GM19324 (cell line): ENCODE data around the gene WDR82.

Source experiments
- ATAC-seq: cut with Tn5 transposase; IDR thresholded peaks from one replicate; pipeline ENCODE4 v1.9.1; 2021; ENCODE audit warnings: mild to moderate bottlenecking, moderate library complexity; ENCODE audit not compliant: unreplicated experiment, low FRiP score

The WDR82 gene

DNA sequence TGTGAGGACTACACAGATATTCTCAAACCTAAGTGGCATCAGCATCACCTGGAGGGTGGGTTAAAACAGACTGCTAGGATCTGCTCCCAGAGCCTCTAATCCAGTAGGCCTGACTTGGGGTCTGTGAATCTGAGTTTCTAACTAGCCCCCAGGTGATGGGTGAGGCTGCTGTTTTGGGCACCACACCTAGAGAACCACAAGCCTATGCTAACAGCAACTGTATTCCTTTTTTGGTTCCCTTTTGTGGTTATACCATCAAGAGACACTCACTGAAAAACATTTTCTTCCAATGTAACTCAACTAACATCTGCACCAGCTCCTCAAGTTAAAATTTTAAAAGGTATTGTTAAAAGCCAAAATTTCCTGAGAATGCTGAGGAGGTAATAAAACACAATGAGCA, 16.0 kb downstream of the WDR82 start:
- no peak for ATAC-seq

DNA sequence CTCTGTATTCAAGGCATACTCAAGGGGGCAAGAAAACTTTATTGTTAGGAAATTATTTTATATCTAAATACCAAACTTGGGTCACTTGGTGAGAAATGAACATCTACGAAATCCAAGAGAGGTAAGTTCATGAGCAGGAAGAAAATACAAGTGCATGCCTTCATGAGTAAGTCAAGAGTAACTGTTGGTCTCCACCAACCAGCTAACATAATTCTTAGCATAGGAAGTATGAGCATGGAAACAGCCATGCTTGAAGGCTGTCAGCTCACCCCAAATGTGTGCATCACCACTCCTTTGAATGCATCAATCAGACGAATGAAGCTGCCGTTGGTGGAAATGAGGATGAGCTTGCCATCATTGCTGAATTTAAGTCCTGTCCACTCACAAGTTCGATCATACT, 19.0 kb downstream of the WDR82 start:
- ATAC-seq = no peak

DNA sequence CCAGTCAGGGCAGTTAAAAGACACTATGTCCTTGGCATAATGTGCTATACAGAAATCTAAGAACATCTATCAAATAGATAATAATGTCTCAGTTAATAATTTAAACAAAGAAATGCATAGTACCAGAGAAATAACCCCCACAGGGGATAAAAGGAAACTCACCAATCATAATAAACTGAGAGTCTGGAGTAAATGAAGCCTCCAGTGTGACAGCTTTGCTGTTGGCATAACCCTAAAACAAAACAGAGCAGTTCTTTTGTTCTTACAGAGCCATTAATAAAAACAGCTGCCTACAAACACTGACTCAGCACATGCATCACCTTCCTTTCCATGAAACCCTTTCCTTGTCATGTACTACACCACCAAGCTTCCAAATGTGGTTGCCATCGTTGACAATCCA, 19.4 kb downstream of the WDR82 start:
- no peak for ATAC-seq

DNA sequence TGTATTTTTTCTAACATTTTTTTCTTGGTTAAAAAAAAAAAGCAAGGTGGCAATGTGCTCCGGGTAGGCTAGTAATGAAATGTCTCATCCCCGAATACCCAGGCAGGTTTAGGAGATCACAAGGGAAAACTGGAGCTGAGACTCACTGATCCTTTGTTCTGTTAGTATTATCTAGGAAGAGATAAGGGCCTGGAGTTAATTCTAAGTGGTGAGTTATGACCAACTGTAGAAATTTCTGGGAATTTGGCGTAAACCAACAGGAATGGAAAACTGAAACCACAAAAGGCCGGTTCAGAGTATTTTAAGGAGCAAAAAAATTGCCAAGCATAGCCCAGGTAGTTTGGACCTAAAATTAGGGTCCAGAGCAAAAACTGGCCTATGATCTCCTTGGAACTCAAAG, 20.5 kb downstream of the WDR82 start:
- no peak for ATAC-seq

DNA sequence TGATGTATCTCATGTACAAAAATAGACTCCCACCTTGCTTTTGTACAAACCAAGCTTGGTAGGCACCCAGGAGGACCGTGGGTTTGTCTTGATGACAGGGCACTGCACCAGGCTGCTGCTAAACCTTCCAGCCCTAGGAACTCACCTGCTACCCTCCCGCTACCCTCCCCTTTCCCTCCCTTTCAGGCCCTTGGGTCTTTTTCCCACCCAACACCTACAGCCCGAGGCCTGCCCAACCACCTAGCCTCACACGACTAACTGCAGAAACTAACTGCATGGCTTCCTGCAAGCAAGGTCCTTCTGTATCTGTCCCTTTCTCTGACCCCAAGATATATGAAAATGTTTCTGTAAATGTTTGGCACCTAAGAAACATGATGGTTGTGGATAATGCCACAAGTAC, 21.8 kb downstream of the WDR82 start:
- ATAC-seq = no peak

DNA sequence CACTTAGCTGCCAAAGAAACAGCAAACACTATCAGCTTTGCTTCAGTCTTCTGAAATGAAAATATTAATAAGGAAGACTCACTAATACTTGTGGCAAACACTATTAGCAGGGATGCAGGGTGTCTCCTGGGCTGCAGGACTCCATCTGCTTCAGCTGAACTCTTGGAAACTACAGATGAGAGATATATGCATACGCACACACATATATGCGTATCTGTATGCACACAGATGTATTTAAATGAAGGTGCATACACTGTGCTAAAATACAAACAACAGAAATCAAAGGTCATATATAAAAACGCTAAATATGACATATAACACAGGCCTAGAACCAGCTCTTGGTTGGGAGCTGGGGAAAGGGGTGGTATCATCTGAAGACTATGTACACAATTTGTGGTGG, 22.3 kb downstream of the WDR82 start:
- no peak for ATAC-seq

DNA sequence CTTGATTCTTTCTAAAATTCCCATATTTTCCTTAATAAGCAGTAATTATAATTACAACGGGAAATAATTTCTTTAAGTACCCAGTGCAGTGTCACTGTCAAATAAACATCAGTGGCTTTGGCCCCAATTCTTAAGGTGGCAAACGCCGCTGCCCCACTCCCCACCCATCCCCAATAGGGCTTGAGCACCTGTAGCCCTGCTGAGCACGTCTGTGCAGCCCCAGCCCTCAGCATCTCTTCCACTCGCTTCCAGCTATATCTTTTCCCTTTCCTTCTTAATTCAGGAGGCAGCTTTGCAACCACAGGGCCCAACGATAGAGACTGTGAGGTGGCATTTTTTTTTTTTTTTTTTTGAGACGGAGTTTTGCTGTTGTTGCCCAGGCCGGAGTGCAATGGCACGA, 23.8 kb downstream of the WDR82 start:
- ATAC-seq = no peak

DNA sequence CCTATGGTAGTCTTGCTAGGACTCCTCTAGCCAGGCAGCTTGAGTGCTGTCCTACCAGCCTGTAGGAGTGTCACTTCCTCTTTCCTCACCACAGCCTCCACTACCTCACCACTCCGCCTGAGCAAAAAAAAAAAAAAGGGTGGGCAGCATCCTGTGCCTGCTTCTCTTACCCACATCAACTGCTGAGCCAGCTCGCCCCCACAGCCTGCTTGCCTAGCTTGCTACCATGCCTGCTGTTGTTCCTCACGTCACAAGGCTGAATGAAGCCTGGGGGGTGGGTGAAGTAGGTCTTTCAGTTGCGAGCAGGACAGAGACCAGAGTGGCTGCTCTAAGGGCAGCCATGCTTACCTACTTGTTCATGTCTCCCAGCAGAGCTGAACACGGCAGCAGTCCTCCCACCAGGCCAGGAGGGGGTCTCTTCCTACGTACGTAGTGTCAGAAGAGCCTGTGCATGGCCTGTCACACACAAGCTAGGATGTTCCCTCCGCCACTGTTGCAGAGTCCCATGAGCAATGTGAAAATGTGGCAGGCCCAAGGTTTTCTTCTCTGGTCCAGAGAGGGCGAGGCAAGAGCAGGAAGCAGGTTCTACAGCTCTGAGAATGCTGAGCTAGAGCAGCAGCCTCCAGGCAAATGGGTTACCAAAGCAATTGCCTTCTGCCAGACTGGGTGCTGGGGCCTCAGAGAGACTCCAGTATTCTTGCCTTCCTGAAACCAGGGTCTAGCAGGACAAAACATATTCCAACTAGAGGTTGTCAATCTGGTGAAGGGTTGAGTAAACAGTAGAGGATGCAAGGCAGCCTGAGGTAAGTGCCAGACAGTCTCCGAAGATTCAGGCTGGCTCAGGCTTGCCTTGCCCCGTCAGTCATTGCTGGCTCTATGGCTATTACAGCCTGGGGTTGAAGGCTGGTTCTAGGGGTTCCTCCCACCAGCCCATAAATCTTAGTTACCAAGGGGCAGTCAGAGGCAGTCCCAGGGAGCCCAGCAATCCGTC, 24.8 kb downstream of the WDR82 start:
- ATAC-seq = peak; percentile 76

DNA sequence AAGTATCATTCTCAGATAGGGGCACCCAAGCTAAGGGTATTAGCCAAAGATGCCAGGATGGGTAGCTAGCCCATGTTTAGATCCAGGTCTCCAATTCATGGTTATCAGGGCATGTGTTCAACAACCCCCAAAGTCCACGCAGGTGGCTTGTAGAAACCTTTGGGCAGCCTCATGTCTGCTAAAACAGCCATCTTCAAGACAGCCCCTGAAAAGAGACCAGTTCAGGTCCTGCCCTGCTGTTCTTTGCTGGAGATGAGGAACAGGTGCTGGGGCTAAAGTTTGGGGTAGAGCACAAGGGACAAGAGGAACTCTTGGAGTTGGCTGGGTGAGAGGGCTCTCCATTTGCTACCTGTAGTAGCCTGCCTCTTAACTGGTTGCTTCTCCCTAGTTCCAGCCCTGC, 28.3 kb downstream of the WDR82 start:
- no peak for ATAC-seq

DNA sequence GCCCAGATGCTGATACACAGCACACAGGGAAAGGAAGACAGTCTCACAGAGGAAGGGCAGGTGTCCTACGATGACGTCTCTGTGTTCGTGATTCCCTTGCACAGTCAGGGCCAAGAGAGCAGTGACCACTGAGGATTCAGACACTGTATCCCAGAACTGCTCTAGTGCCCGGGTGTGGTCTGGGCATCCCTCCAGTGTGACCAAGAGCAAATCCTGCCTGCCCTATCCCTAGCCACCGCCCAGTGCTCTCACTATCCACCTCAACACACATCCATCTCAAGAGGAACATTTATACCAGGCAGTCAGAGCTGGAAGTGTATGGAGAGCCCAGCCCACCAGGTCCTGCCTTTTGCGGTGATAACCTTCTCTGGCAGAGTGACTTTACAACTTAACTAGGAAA, 28.8 kb downstream of the WDR82 start:
- no peak for ATAC-seq

DNA sequence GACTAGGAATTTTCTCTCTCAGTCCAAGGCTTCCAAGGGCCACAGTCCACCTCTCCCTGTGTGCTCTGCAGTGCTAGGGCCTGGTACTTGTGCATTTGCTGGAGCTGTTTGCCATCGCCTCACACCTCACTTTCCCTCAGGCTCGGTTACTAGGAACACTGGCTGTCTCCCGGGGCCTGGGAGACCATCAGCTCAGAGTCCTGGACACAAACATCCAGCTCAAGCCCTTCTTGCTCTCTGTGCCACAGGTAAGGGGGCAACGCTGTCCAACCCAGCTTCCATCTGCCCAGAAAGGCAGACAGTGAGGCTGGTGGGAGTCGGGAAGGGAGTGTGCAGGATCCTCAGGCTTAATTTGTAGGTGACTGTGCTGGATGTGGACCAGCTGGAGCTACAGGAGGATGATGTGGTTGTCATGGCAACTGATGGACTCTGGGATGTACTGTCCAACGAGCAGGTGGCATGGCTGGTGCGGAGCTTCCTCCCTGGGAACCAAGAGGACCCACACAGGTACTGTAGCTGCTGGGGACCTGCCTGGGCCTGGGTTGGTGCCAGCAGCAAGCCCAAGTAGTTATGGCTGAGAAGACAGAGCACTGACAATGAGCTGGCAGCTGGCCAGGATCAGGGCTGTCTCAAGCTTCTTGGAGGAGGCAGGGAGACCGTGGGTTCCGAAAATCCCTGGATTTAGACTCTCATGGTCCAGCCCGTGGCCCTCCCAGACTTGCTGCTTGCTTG, 29.5 kb downstream of the WDR82 start:
- no peak for ATAC-seq

DNA sequence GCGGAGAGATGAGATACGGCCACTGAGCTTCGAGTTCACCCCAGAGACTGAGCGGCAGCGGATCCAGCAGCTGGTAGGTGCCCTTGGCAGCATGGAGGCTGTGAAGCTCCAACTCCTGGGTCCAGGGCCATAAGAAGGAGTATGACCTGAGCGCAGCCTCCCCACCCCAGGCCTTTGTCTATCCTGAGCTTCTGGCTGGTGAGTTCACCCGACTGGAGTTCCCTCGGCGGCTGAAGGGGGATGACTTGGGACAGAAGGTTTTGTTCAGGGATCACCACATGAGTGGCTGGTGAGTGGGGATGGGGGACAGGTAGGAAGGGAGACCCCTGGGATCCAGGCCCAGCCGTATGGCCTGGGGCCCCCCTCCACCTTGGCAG, 30.3 kb downstream of the WDR82 start:
- ATAC-seq = no peak

DNA sequence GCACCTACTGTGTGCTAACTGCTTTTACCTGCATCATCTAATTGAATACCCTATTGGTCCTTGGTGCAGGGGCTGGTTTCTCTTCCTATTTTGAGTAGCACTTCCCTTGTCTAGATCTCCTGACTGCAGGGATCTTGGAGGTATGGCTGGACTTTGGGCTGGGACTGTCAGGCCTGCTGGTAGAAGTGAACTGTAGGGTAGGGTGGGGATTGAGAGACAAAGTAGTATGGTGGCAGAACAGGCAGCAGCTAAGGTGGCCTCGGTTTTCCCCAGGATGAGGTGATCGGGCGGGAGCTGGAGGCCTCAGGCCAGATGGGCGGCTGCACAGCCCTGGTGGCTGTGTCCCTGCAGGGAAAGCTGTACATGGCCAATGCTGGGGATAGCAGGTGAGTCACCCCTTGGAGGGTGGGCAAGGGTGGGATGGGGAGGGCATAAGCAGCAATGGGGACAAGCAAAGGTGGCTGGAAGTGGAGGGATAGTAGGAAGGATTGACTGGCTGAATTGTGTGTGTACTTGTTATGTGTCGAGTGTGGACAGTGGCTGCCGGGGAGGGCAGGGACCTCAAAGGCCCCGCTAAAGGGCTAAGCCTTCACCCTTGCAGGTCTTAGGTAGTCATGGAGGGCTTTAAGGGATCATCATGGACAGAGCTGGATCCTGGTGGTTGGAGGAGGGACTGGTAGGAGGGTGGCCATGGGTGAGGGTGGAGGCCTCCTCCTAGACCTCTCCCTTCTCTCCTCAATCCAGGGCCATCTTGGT, 30.9 kb downstream of the WDR82 start:
- ATAC-seq = no peak

DNA sequence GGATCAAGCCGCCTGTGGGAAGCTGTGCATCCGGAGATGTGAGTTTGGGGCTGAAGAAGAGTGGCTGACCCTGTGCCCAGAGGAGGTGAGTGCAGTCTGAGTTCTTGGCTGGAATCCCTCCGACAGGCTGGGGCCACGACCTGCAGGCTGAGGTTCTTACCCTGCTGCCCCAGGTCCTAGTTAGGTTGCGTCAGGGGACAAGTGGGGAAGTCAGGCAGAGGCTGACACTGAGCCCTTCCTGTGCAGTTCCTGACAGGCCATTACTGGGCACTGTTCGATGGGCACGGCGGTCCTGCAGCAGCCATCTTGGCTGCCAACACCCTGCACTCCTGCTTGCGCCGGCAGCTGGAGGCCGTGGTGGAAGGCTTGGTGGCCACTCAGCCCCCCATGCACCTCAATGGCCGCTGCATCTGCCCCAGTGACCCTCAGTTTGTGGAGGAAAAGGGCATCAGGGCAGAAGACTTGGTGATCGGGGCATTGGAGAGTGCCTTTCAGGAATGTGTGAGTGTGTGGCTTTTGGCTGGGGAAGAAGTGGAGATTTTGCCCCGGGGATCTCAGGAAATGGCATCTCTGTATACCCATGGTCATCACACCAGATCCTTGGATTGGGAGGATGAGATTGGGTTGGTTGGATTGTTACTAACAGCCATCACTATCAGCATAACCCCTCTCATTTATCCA, 31.6 kb downstream of the WDR82 start:
- no peak for ATAC-seq

DNA sequence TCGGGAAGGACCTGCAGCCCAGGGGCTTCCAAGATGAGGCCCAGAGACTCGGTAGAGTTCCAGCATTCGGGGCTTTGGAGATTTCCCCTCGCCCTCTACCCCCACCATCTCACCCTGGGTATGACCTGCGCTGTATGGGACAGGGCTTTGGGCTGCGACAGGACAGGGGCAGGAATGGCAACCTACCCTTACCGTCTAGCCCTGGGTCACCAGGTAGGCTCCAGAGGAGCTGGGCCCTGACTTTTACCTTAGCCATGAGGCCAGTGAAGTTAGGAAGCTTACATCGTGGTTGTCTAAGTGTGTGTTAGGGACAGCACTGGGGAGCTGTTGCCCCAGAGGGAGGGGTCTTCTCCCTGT, 32.2 kb downstream of the WDR82 start:
- no peak for ATAC-seq

DNA sequence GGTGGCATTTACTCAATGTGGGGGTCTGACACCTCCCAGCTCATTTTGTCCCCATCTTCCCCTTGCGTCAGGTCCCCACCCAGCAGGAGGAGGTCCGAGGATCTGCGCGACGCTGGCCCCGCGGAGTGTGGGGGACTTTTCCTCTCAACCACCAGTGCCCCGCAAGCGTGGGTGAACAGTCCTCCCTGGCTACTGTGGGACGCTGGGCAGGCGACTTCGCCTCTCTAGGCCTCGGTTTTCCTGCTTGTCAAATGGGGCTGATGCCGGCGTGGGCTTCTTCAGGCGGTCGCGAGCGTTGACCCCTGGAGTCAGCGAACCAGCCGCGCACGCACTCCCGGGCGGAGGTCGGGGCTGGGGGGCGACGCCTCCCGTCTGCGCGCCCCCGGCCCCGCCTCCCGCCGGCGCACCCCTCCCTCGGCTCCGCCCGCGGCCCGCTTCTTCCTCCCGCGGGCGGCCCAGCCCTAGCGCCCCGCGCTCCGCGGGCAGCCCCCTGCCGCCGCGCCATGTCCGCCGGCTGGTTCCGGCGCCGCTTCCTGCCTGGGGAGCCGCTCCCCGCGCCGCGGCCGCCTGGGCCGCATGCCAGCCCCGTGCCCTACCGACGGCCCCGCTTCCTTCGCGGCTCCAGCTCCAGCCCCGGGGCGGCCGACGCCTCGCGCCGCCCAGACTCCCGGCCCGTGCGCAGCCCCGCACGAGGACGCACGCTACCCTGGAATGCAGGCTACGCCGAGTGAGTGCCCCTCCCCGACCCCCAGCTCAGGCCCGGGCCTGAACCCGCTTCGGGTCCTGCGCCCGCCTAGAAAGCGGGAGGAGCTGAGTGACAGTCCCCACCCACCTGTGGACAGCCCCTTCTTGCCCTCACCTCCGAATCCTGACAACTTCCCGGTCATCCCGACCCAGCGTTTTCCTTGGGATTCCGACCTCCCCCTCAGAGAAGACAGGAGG, 32.9 kb downstream of the WDR82 start, which contains the start of gene PPM1M:
TSS of gene PPM1M (plus strand) at position 438 of the 942 bp plus-strand sequence. CDS start at position 504, 66 bp downstream.
- ATAC-seq = peak; percentile 43

DNA sequence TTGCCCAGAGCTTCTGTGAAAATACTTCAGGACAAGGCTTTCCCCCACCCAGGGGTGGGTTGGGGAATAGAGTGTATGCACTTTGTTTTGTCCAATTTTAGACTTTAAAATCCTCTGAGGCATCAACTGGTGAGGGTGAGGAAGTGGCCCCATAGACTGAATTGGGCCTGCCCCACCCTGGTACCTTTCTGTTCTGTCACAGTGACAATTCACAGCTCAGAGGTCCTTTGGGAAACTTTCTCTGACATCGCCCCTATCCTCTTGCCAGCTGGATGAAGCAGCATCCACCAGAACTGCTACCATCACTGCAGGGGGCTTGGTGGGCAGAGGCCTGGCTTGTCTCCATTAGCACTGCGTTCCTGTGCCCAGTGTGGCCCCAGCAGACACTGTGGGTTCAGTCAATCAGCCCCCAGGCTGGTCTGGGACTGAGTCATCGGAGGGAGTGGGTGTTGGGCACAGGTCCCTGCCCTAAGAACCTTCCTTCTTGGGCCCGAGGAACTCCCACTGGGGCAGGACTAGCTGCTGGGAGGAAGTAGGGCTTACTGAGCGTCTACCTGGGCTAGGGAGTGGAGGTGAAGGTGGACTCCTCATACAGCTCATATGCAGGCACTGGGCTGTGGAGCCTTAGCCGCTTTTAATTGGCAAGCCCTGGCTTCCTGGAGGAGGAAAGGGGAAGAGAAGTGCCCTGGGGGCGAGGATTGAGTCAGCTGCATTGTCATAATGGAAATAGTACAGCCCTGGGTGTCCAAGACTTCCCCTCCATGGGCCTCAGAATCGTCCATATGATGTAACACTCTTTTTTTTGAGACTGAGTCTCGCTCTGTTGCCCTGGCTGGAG, 34.4 kb downstream of the WDR82 start:
- no peak for ATAC-seq

DNA sequence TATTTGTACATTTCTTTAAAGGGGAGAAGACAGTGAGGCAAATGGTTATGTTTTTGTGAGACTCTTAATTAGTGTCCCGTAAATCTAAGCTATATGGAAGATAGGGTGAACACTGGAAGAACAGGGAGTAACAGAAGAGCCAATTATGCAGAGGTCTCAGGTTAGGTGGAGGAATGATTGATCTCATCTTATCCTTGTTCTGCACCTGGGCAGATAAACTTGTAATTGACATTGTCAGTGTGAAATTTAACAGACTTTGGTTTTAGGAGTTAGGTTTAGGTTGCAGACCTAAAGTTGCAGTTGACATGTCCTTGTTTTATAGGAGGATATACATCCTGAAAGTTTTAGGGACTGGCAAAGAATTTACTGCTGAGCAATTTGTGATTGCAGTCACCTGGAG, 36.4 kb downstream of the WDR82 start:
- no peak for ATAC-seq
